ENCODE data around the gene LRRFIP2.

DNA sequence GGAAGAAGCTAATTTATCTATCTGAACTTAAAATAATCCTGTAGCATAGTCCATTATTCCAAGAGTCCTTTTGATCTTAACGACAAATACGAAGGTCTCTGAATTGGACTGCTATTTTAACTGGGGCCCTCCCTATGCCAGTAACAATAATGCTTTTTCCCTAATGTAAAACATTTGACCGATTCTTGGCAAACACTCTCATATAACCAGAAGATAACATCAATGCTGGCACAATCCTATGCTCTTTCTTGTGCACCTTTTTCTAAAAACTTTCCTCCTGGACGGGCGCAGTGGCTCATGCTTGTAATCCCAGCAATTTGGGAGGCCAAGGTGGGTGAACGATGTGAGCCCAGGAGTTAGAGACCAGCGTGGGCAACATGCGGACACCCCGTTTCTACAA, 3.9 kb downstream of the LRRFIP2 start:
- TF ChIP-seq CTCF (IDR thresholded peaks at IDR 0.05) (no peak), POLR2A (IDR thresholded peaks at IDR 0.05) (no peak)
